Fibroblast of villous mesenchyme (primary cell): ENCODE data around the gene ARID3A. TPM values are rescaled to one million over a fixed set of nuclear protein-coding genes. Genes with fewer than 3 reads are reported as not detected.

ENCODE experiments used
- DNase-seq: peaks from one replicate; pipeline ENCODE4 v3.0.0-alpha.2; 2010; ENCODE audit warnings: low read depth
- H3K4me3 ChIP-seq: 2 replicates; pipeline ENCODE4 v1.5.1; 2011; ENCODE audit warnings: low read depth, mild to moderate bottlenecking, low read length
- CTCF ChIP-seq: IDR thresholded peaks from 2 replicates; pipeline ENCODE4 v1.5.1; 2012; ENCODE audit warnings: low read depth, mild to moderate bottlenecking, low read length; ENCODE audit not compliant: insufficient read depth
- total RNA-seq: library from RNA; depleted of rRNA; stranded (reverse); fragments of >200 nt; gene quantifications from 2 replicates; pipeline ENCODE4 v1.2.3, GENCODE V29; 2012

The ARID3A gene
- total RNA-seq, 1 donor, result 45.8 TPM

GRCh38 chr19:929203-929890 is 3.5 kb downstream of the ARID3A start:
- TF ChIP-seq CTCF, result no peak
- no peak for DNase-seq
- H3K4me3 ChIP-seq, result no peak overlapping the region

DNA sequence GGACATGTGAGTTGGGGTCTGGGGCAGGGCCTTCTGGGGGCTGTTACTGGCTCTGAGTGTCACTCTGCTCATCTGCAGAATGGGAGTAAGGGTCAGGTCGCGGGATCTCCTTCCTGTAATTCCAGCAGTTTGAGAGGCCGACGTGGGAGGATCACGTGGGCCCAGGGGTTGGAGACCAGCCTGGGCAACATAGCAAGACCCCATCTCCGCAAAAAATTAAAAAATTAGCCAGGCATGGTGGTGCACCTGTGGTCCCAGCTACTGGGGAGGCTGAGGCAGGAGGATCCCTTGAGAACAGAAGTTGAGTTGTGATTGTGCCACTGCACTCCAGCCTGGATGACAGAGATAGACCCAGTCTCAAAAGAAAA is 4.0 kb downstream of the ARID3A start:
- TF ChIP-seq CTCF, result no peak
- DNase-seq, result no peak
- H3K4me3 ChIP-seq, result no peak overlapping the region

DNA sequence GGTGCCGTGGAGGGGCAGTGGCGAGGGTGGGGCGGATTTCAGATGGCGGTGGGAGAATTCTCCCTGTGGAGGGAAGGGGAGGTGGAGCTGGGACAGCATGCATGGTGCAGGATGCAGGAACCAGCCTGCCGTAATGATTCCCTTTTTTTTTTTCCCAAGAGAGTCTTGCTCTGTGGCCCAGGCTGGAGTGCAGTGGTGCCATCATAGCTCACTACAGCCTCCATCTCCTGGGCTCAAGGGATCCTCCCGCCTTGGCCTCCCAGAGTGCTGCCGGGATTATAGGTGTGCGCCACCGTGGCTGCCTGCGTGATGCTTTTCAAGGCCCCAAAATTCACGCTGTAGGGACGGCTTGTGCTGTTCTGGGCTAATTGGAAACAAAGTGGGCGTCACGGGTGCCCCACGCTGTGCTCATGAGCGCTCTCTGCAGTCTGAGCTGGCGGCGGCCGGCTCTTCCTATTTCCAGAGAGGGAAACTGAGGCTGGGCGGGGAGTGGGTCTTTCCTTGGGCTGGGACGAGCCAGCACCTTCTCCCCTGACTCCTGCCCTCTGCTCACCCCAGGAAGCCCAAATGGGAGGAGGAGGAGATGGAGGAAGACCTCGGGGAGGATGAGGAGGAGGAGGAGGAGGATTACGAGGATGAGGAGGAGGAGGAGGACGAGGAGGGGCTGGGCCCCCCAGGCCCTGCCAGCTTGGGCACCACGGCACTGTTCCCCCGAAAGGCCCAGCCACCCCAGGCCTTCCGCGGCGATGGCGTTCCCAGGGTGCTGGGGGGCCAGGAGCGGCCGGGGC is 6.2 kb downstream of the ARID3A start:
- TF ChIP-seq CTCF, result no peak
- H3K4me3 ChIP-seq, result peak overlapping the region; percentile 6
- no peak for DNase-seq

DNA sequence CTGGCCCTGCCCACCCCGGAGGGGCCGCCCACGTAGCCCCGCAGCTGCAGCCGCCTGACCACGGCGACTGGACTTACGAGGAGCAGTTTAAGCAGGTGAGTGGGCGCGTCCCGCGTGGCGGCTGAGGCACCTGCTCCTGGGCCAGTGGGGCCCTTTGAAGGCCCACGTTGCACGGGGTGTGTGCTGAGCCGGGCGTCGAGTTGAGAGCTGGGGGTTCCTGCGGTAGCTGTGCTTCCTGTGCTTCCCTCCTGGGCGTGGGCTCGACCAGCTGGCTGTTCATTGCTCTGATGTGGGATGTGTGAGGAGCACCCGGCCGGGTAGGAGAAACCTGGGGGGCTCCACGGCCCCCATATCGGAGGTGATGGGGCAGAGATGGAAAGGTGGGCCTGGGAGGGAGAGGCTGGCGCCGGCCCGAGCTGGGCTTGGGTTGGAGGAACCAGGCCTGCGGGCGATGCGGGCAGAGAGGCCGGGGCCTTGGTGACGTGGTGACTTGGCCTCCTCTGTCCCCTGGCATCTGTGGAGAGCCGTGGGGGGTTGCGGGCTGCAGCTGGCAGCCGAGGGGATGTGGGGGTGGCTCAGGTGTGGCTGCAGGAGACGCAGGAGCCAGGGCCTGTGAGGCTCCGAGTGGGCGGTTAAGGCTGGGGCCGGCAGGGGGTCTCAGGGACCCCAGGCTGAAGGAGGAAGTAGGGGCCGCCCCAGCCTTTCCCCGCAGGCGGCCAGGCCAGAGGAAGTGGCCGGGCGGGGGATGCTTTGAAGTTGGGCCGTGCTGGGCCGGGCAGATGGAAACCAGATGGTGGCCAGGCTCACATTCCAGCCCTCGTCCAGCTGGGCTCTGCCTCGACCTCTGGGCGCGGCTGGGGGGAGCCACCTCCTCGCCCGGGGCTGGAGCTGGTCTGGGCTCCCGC is 7.1 kb downstream of the ARID3A start:
- H3K4me3 ChIP-seq, result peak overlapping the region; percentile 49
- DNase-seq, result peak; percentile 97
- peak; percentile 22 for TF ChIP-seq CTCF

DNA sequence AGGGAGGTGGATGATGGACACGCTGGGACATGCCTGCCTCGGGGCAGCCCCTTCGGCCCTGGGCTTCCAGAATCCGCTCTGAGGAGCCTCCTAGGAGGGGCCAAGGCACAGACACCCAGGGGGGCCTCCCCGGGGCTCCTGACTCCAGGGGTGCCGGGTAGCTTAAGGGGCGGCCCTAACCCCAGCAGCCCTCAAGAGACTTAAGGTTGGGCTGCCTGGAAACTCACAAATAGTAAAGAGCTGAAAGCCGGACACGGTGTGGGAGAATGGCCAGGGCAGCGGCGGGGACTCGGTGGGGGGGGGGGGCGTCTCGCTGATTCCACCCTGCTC is 7.7 kb downstream of the ARID3A start:
- no peak for DNase-seq
- TF ChIP-seq CTCF, result no peak
- H3K4me3 ChIP-seq, result peak overlapping the region; percentile 49

DNA sequence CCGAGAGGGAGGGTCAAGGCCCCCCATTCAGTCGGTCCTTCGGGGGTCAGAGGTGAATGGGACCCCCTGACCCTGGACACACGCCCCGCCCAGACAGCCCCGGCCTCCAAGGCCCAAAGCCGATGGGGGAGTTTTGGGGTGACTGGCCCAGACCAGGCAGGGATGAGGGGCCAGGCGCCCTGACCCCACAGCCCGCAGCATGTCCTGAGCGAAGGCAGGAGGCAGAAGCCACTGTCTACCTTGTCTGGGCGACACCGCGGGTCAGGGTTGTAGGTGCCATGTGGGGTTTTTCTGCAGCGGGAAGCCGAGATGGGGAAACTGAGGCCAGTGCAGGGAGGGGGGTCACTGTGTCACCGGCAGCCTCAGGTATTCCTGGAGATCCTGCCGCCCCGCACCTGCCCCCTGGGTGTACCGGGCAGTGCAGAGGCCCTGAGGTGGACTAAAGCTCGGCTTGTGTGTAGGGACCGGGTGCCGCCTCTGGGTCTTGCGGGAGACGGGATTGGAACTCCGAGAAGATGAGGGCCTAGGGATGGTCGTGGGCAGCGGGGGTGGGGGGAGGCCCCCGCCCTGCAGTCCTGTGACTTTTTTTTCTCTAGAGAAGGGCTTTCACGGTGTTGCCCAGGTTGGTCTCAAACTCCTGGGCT is 8.5 kb downstream of the ARID3A start:
- no peak for TF ChIP-seq CTCF
- DNase-seq, result no peak
- H3K4me3 ChIP-seq, result peak overlapping the region; percentile 49
